Transverse colon (tissue), 4 donors: ENCODE measurements around the gene NAALADL2. TPM values are rescaled to one million over a fixed set of nuclear protein-coding genes. Genes with fewer than 3 reads are reported as not detected.

ENCODE experiments used
- DNase-seq: peaks from one replicate; pipeline ENCODE4 v3.0.0-alpha.2; 2019
- H3K27ac ChIP-seq, 4 donors: fragments of 200-600 bp; sonication (generic); 2 replicates each; pipeline ENCODE4 v1.5.1; 2016 to 2018; ENCODE audit warnings: inconsistent platforms in 4 of 4
- H3K27me3 ChIP-seq: fragments of 200-600 bp; sonication (generic); 2 replicates; pipeline ENCODE4 v1.5.1; 2017; ENCODE audit warnings: inconsistent platforms
- H3K36me3 ChIP-seq, 4 donors: fragments of 200-600 bp; sonication (generic); 2 replicates each; pipeline ENCODE4 v1.5.1; 2017 to 2019; ENCODE audit warnings: inconsistent platforms in 4 of 4
- H3K4me1 ChIP-seq, 4 donors: fragments of 200-600 bp; sonication (generic); 2 replicates each; pipeline ENCODE4 v1.5.1; 2017 to 2020; ENCODE audit warnings: inconsistent platforms in 4 of 4
- H3K4me3 ChIP-seq, 4 donors: fragments of 200-600 bp; sonication (generic); 1 replicate in 1 of 4; 2 replicates in 3 of 4; pipeline versions ENCODE4 v1.5.1 to v1.6.1; 2017 to 2019; ENCODE audit warnings: inconsistent platforms in 4 of 4
- H3K9me3 ChIP-seq, 2 donors: fragments of 200-600 bp; sonication (generic); 2 replicates each; pipeline ENCODE4 v1.5.1; 2017 to 2019; ENCODE audit warnings: inconsistent platforms in 2 of 2
- CTCF ChIP-seq, 5 experiments: fragments of 200-600 bp in 3 of 5; fragments of 450-650 bp in 2 of 5; sonication (generic) in 3 of 5; IDR thresholded peaks; 1 replicate in 2 of 5; 2 replicates in 3 of 5; pipeline ENCODE4 v1.5.1; 2016 to 2017; ENCODE audit warnings: antibody characterized with exemption in 5 of 5, inconsistent platforms in 3 of 5, mild to moderate bottlenecking in 2 of 5, moderate library complexity in 1 of 5
- EP300 ChIP-seq: sonication (generic); formaldehyde crosslinking; IDR thresholded peaks from one replicate; pipeline ENCODE4 v1.6.1; 2017; ENCODE audit warnings: antibody characterized with exemption, low read depth
- POLR2A ChIP-seq: fragments of 450-650 bp; IDR thresholded peaks from one replicate; pipeline ENCODE4 v1.6.1; 2016; ENCODE audit warnings: antibody characterized with exemption, mild to moderate bottlenecking, moderate library complexity
- POLR2AphosphoS5 ChIP-seq, 3 donors: sonication (generic); formaldehyde crosslinking; IDR thresholded peaks; one replicate each; pipeline ENCODE4 v1.6.1; 2016; ENCODE audit warnings: antibody characterized with exemption in 3 of 3
- WGBS, 2 donors: methylation state at CpG; one replicate each; pipeline ENCODE4 v1.1.5; 2018; ENCODE audit warnings: low coverage in 1 of 2; 5-methylcytosine and 5-hydroxymethylcytosine counted together
- in situ Hi-C, 4 donors: fragments of 200-750 bp; cut with MboI; loops; one replicate each; pipeline versions ENCODE4 v1.15.0 to v1.15.1; 2017; ENCODE audit warnings: low sequenced_read_pairs in 3 of 4, low pct_ligation_motif_present in 1 of 4, low pct_unique_long_range_greater_than_20kb in 1 of 4
- intact Hi-C: fragments of 100-400 bp; cut with DNase I; formaldehyde crosslinking; loops from one replicate; pipeline ENCODE4 v1.15.1; 2023; ENCODE audit warnings: low total_unique reads
- total RNA-seq, 4 donors: library from RNA; depleted of rRNA; stranded (reverse); fragments of >200 nt; gene quantifications; one replicate each; pipeline ENCODE4 v1.1.0, GENCODE V29; 2016

The NAALADL2 gene
- total RNA-seq, 4 donors from 2014 or later = 10.1 to 22.7 (median 15.1) TPM

GRCh38 chr3:175836617-175837016 lies 977.5 kb downstream of the NAALADL2 start:
- 74 to 80% methylated on average over 4 of the region's 4 CpGs for WGBS, 2 donors
- no peak overlapping the region for H3K27ac ChIP-seq
- H3K9me3 ChIP-seq = no peaks in the 10 kb centered on the region
- no peak for TF ChIP-seq POLR2A
- no peak for TF ChIP-seq POLR2AphosphoS5 (IDR thresholded peaks at IDR 0.05)
- no peak for TF ChIP-seq EP300
- no peak for TF ChIP-seq CTCF (IDR thresholded peaks at IDR 0.05)
- intact Hi-C loops (no loop called here), in situ Hi-C loops (no loop called here)
- no peaks in the 10 kb centered on the region for H3K36me3 ChIP-seq
- H3K27me3 ChIP-seq = no peaks in the 10 kb centered on the region
- no peak for DNase-seq
- H3K4me3 ChIP-seq = no peak overlapping the region
- H3K4me1 ChIP-seq = no peaks in the 10 kb centered on the region

- 76 to 94% methylated on average over 2 of the region's 2 CpGs for WGBS, 2 donors
- H3K27ac ChIP-seq = no peak overlapping the region
- no peaks in the 10 kb centered on the region for H3K9me3 ChIP-seq
- DNase-seq = no peak
- intact Hi-C loops (no loop called here), in situ Hi-C loops (no loop called here)
- H3K27me3 ChIP-seq = no peaks in the 10 kb centered on the region
- H3K4me1 ChIP-seq = no peaks in the 10 kb centered on the region
- no peaks in the 10 kb centered on the region for H3K36me3 ChIP-seq
- TF ChIP-seq CTCF (IDR thresholded peaks at IDR 0.05) (no peak), POLR2AphosphoS5 (IDR thresholded peaks at IDR 0.05) (no peak), EP300 (no peak), POLR2A (no peak)
- no peak overlapping the region for H3K4me3 ChIP-seq
Observed at GRCh38 chr3:175837962-175838361, 978.8 kb downstream of the NAALADL2 start.

- intact Hi-C loops = no loop called here
- H3K27ac ChIP-seq = no peak overlapping the region
- TF ChIP-seq CTCF (IDR thresholded peaks at IDR 0.05) (no peak), POLR2A (no peak), EP300 (no peak), POLR2AphosphoS5 (IDR thresholded peaks at IDR 0.05) (no peak)
- H3K4me1 ChIP-seq = no peaks in the 10 kb centered on the region
- no peaks in the 10 kb centered on the region for H3K9me3 ChIP-seq
- in situ Hi-C loops = no loop called here
- DNase-seq = no peak
- H3K27me3 ChIP-seq = no peaks in the 10 kb centered on the region
- no peaks in the 10 kb centered on the region for H3K36me3 ChIP-seq
- no peak overlapping the region for H3K4me3 ChIP-seq
- 54 to 79% methylated on average over 2 of the region's 2 CpGs for WGBS, 2 donors
Observed at GRCh38 chr3:175839366-175840005, 980.4 kb downstream of the NAALADL2 start.

- Histone ChIP-seq H3K36me3 (no peaks in the 10 kb centered on the region), H3K27ac (no peak overlapping the region), H3K4me1 (no peaks in the 10 kb centered on the region), H3K9me3 (no peaks in the 10 kb centered on the region), H3K4me3 (no peak overlapping the region), H3K27me3 (no peaks in the 10 kb centered on the region)
- in situ Hi-C loops (no loop called here), intact Hi-C loops (no loop called here)
- DNase-seq = no peak
- WGBS, 2 donors = 72 to 84% methylated on average over 4 to 7 of the region's 7 CpGs
- TF ChIP-seq POLR2A (no peak), CTCF (IDR thresholded peaks at IDR 0.05) (no peak), EP300 (no peak)
Observed at GRCh38 chr3:175851541-175851940, 992.4 kb downstream of the NAALADL2 start.
